Osteoblast (primary cell): Measurements from ENCODE around the gene PCDHGA12. TPM values are rescaled to one million over a fixed set of nuclear protein-coding genes. Genes with fewer than 3 reads are reported as not detected.
"Not testable (repeated sequence)": the region's sequence is repeated elsewhere in the genome, so short reads cannot be mapped to it uniquely, and the experiment has no call there.

Source experiments
- DNase-seq: peaks from one replicate; pipeline ENCODE4 v3.0.0; 2011; ENCODE audit warnings: low spot score, mixed read lengths; ENCODE audit not compliant: insufficient read length; ENCODE audit errors: missing footprints
- H2AFZ ChIP-seq: 2 replicates; pipeline ENCODE4 v1.6.0; 2011; ENCODE audit warnings: mild to moderate bottlenecking, low read length
- H3K27ac ChIP-seq: 2 replicates; pipeline ENCODE4 v1.5.1; 2011; ENCODE audit warnings: mild to moderate bottlenecking, low read depth, low read length, moderate library complexity
- H3K27me3 ChIP-seq: 2 replicates; pipeline ENCODE4 v1.6.0; 2012; ENCODE audit warnings: mild to moderate bottlenecking, control low read depth, inconsistent platforms, low read length, moderate library complexity; ENCODE audit not compliant: insufficient read depth
- H3K36me3 ChIP-seq: 2 replicates; pipeline ENCODE4 v1.5.1; 2011; ENCODE audit warnings: mild to moderate bottlenecking, low read length, control low read depth, moderate library complexity; ENCODE audit not compliant: insufficient read depth
- H3K4me1 ChIP-seq: 2 replicates; pipeline ENCODE4 v1.5.1; 2011; ENCODE audit warnings: mild to moderate bottlenecking, low read length, control low read depth, moderate library complexity; ENCODE audit not compliant: insufficient read depth
- H3K4me2 ChIP-seq: 2 replicates; pipeline ENCODE4 v1.6.0; 2011; ENCODE audit warnings: mild to moderate bottlenecking, low read length; ENCODE audit not compliant: insufficient read depth
- H3K4me3 ChIP-seq: fragments of 200-600 bp; sonication (generic); 3 replicates; pipeline ENCODE4 v1.5.1; 2012; ENCODE audit warnings: mild to moderate bottlenecking, low read length, inconsistent platforms; ENCODE audit not compliant: insufficient read depth
- H3K79me2 ChIP-seq: 2 replicates; pipeline ENCODE4 v1.6.0; 2012; ENCODE audit warnings: mild to moderate bottlenecking, low read length, control low read depth, inconsistent platforms; ENCODE audit not compliant: insufficient read depth
- H3K9me3 ChIP-seq: 2 replicates; pipeline ENCODE4 v1.5.1; 2011; ENCODE audit warnings: low read depth, low read length, control low read depth
- H4K20me1 ChIP-seq: 2 replicates; pipeline ENCODE4 v1.6.0; 2012; ENCODE audit warnings: mild to moderate bottlenecking, low read length, control low read depth; ENCODE audit not compliant: insufficient read depth
- total RNA-seq: library from RNA; depleted of rRNA; stranded (reverse); fragments of >200 nt; gene quantifications from 2 replicates; pipeline ENCODE4 v1.2.3, GENCODE V29; 2012
- TF ChIP-seq, protein P1 (sequence below): IDR thresholded peaks from 2 replicates; pipeline ENCODE4 v1.5.1; 2011; ENCODE audit warnings: mild to moderate bottlenecking, low read depth, low read length, moderate library complexity; ENCODE audit errors: extremely low read depth

The PCDHGA12 gene
- total RNA-seq, 1 donor, result 20.6 TPM

DNA sequence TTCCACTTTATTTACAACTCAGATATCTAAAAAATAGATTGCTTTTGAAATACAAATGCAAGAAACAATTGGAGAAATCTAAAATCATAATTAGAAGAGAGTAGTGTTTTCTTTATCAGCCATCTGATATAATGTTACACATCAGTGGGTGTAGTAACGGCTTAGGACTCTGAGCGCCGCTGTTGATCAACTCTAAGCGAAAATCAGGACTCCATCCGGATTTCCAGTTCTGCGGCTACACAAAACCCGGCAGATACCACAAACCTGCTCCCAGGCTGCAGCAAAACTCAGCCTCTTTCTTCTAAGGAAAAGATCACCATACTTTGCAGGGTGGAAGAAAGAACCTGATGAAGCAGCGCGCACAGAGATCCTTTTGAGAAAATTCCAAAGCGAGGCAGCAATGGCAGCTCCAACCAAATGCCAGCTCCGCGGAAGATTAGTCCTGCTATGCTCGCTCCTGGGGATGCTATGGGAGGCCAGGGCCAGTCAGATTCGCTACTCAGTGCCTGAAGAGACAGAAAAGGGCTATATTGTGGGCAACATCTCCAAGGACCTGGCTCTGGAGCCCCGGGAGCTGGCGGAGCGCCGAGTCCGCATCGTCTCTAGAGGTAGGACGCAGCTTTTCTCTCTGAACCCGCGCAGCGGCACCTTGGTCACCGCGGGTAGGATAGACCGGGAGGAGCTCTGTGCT is 27.6 kb upstream of the PCDHGA12 start, which contains the start of gene PCDHGA9:
Gene PCDHGA9, plus strand, starts transcription at position 226 of the 691 bp plus-strand sequence. Its CDS starts 175 bp downstream, at position 401.
- H3K79me2 ChIP-seq, result no peaks in the 10 kb centered on the region
- H3K9me3 ChIP-seq, result peaks cover 18% of the 10 kb centered on the region
- H3K36me3 ChIP-seq, result peaks cover 4% of the 10 kb centered on the region
- peak within 1 kb of the TSS; percentile 58 for H3K4me3 ChIP-seq
- peak within 1 kb of the TSS; percentile 46 for H2AFZ ChIP-seq
- H4K20me1 ChIP-seq, result peaks cover 3% of the 10 kb centered on the region
- peak within 1 kb of the TSS; percentile 61 for H3K4me2 ChIP-seq
- TF ChIP-seq, protein P1, sequence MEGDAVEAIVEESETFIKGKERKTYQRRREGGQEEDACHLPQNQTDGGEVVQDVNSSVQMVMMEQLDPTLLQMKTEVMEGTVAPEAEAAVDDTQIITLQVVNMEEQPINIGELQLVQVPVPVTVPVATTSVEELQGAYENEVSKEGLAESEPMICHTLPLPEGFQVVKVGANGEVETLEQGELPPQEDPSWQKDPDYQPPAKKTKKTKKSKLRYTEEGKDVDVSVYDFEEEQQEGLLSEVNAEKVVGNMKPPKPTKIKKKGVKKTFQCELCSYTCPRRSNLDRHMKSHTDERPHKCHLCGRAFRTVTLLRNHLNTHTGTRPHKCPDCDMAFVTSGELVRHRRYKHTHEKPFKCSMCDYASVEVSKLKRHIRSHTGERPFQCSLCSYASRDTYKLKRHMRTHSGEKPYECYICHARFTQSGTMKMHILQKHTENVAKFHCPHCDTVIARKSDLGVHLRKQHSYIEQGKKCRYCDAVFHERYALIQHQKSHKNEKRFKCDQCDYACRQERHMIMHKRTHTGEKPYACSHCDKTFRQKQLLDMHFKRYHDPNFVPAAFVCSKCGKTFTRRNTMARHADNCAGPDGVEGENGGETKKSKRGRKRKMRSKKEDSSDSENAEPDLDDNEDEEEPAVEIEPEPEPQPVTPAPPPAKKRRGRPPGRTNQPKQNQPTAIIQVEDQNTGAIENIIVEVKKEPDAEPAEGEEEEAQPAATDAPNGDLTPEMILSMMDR, result peak; percentile 40
- no peaks in the 10 kb centered on the region for H3K27me3 ChIP-seq
- no peaks in the 10 kb centered on the region for H3K4me1 ChIP-seq
- DNase-seq, result no peak
- no peak within 1 kb of the TSS for H3K27ac ChIP-seq

DNA sequence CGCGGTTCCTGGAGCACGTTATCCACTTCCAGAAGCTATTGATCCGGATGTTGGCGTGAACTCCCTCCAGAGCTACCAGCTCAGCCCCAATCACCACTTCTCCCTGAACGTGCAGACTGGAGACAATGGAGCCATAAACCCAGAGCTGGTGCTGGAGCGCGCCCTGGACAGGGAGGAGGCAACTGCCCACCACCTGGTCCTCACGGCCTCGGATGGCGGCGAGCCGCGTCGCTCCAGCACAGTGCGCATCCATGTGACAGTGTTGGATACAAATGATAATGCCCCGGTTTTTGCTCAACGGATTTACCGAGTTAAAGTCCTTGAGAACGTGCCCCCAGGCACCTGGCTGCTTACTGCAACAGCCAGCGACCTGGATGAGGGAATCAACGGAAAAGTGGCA is 26.9 kb upstream of the PCDHGA12 start:
- Histone ChIP-seq H3K79me2 (no peaks in the 10 kb centered on the region), H3K27ac (no peak overlapping the region), H3K9me3 (peaks cover 18% of the 10 kb centered on the region), H3K36me3 (peaks cover 4% of the 10 kb centered on the region), H2AFZ (no peak overlapping the region), H3K4me1 (no peaks in the 10 kb centered on the region), H3K27me3 (no peaks in the 10 kb centered on the region), H4K20me1 (peaks cover 3% of the 10 kb centered on the region), H3K4me3 (peak overlapping the region; percentile 58), H3K4me2 (peak overlapping the region; percentile 61)
- DNase-seq, result no peak
- TF ChIP-seq, protein P1, result no peak

DNA sequence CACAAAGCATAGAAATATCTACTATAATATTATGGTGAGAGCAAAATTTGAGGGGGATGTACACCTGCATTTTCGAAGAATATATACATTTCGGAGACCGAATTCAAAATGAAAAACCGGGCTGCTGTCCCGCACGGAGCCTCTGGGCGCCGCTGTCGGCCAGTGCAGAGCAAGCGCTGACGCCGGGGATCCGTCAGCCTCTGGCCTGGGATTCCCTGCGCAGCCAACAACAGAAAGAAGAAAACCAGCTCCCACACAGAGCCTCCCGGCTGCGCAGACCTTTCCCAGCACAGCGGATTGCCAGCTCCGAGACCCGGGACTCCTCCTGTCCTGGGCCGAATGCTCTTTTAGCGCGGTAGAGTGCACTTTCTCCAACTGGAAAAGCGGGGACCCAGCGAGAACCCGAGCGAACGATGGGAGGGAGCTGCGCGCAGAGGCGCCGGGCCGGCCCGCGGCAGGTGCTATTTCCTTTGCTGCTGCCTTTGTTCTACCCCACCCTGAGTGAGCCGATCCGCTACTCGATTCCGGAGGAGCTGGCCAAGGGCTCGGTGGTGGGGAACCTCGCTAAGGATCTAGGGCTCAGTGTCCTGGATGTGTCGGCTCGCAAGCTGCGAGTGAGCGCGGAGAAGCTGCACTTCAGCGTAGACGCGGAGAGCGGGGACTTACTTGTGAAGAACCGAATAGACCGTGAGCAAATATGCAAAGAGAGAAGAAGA is 22.4 kb upstream of the PCDHGA12 start, which contains the start of gene PCDHGB6:
Gene PCDHGB6, plus strand, starts transcription at position 232 of the 716 bp plus-strand sequence. Its CDS starts 182 bp downstream, at position 414.
- H3K4me1 ChIP-seq, H3K79me2 ChIP-seq, H3K36me3 ChIP-seq, H3K27ac ChIP-seq, H4K20me1 ChIP-seq, H3K27me3 ChIP-seq, H3K9me3 ChIP-seq, H2AFZ ChIP-seq: not testable (repeated sequence)
- Histone ChIP-seq H3K4me3 (peak within 1 kb of the TSS; percentile 60), H3K4me2 (peak within 1 kb of the TSS; percentile 28)
- DNase-seq, result peak; percentile 89
- TF ChIP-seq, protein P1, result peak; percentile 56
